ENCODE results near the gene CAMK2D. TPM values are rescaled to one million over a fixed set of nuclear protein-coding genes. Genes with fewer than 3 reads are reported as not detected.

CAMK2D gene
- total and polyA plus RNA-seq, 2 donors (not counting 1 experiment from before 2014, with no cell fraction given): 120 to 262 TPM

- Histone ChIP-seq H3K4me1 (ENCODE audit: control insufficient read depth, extremely low read depth, insufficient read depth, low read length) (no peaks in the 10 kb centered on the region), H3K27me3 (ENCODE audit: control insufficient read depth, insufficient read depth, low read length) (no peaks in the 10 kb centered on the region), H3K9ac (ENCODE audit: insufficient read depth, low read length) (no peak overlapping the region), H3K4me2 (ENCODE audit: extremely low read depth, insufficient read depth, low read length) (no peak overlapping the region), H2AFZ (ENCODE audit: low read length) (no peak overlapping the region), H3K9me3 (ENCODE audit: control insufficient read depth, insufficient read depth, low read depth, low read length) (no peaks in the 10 kb centered on the region), H3K4me3 (replicated peaks in 1 of 4; ENCODE audit: control extremely low read depth in 1 of 4, insufficient read depth in 1 of 4, low read depth in 3 of 4, low read length in 4 of 4) (no peak overlapping the region), H3K79me2 (ENCODE audit: control insufficient read depth, insufficient read depth, low read length) (no peaks in the 10 kb centered on the region), H3K27ac (ENCODE audit: insufficient read depth, low read length) (no peak overlapping the region), H3K36me3 (ENCODE audit: control insufficient read depth, insufficient read depth, low read length) (no peaks in the 10 kb centered on the region), H4K20me1 (ENCODE audit: control insufficient read depth, extremely low read depth, insufficient read depth, low read length) (no peaks in the 10 kb centered on the region)
- DNase-seq (ENCODE audit: low read depth in 2 of 2): peak in 1 of 2 donors; percentile 42
- no peak for TF ChIP-seq EZH2 (IDR thresholded peaks at IDR 0.05; ENCODE audit: low read length, missing control alignments)
Observed at GRCh38 chr4:113409181-113409580, 352.4 kb downstream of the CAMK2D start.

- no peaks in the 10 kb centered on the region for H4K20me1 ChIP-seq (ENCODE audit: control insufficient read depth, extremely low read depth, insufficient read depth, low read length)
- no peaks in the 10 kb centered on the region for H3K9me3 ChIP-seq (ENCODE audit: control insufficient read depth, insufficient read depth, low read depth, low read length)
- no peak overlapping the region for H3K4me2 ChIP-seq (ENCODE audit: extremely low read depth, insufficient read depth, low read length)
- H3K79me2 ChIP-seq (ENCODE audit: control insufficient read depth, insufficient read depth, low read length): no peaks in the 10 kb centered on the region
- no peak overlapping the region for H2AFZ ChIP-seq (ENCODE audit: low read length)
- DNase-seq (ENCODE audit: low read depth in 2 of 2): no peak
- H3K9ac ChIP-seq (ENCODE audit: insufficient read depth, low read length): no peak overlapping the region
- TF ChIP-seq, protein P1, sequence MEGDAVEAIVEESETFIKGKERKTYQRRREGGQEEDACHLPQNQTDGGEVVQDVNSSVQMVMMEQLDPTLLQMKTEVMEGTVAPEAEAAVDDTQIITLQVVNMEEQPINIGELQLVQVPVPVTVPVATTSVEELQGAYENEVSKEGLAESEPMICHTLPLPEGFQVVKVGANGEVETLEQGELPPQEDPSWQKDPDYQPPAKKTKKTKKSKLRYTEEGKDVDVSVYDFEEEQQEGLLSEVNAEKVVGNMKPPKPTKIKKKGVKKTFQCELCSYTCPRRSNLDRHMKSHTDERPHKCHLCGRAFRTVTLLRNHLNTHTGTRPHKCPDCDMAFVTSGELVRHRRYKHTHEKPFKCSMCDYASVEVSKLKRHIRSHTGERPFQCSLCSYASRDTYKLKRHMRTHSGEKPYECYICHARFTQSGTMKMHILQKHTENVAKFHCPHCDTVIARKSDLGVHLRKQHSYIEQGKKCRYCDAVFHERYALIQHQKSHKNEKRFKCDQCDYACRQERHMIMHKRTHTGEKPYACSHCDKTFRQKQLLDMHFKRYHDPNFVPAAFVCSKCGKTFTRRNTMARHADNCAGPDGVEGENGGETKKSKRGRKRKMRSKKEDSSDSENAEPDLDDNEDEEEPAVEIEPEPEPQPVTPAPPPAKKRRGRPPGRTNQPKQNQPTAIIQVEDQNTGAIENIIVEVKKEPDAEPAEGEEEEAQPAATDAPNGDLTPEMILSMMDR (conservative IDR thresholded peaks at IDR 0.05 in 1 of 2, IDR thresholded peaks at IDR 0.05 in 1 of 2; ENCODE audit: low read depth in 1 of 2, low read length in 2 of 2): no peak
- no peak for TF ChIP-seq EZH2 (IDR thresholded peaks at IDR 0.05; ENCODE audit: low read length, missing control alignments)
- H3K36me3 ChIP-seq (ENCODE audit: control insufficient read depth, insufficient read depth, low read length): no peaks in the 10 kb centered on the region
- H3K4me1 ChIP-seq (ENCODE audit: control insufficient read depth, extremely low read depth, insufficient read depth, low read length): no peaks in the 10 kb centered on the region
- no peaks in the 10 kb centered on the region for H3K27me3 ChIP-seq (ENCODE audit: control insufficient read depth, insufficient read depth, low read length)
- H3K4me3 ChIP-seq (replicated peaks in 1 of 4; ENCODE audit: control extremely low read depth in 1 of 4, insufficient read depth in 1 of 4, low read depth in 3 of 4, low read length in 4 of 4): no peak overlapping the region
- no peak overlapping the region for H3K27ac ChIP-seq (ENCODE audit: insufficient read depth, low read length)
Observed at GRCh38 chr4:113407409-113407808, 354.1 kb downstream of the CAMK2D start.

DNA sequence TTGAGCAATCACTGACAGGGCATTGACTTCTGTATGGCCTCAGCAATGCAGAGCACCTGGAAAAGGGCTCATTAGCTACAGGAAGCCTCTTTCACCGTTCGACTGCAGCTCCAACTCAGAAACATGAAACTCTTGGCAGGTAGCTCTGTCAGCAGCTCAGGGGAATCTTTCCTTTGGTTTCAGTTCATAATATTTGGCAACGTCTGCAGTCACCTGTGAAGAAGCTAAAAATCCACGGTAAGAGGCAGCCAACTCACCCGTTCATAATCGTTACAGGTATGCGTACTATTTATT lies 354.9 kb downstream of the CAMK2D start:
- Histone ChIP-seq H3K36me3 (ENCODE audit: control insufficient read depth, insufficient read depth, low read length) (no peaks in the 10 kb centered on the region), H3K4me1 (ENCODE audit: control insufficient read depth, extremely low read depth, insufficient read depth, low read length) (no peaks in the 10 kb centered on the region), H3K9ac (ENCODE audit: insufficient read depth, low read length) (no peak overlapping the region), H3K79me2 (ENCODE audit: control insufficient read depth, insufficient read depth, low read length) (no peaks in the 10 kb centered on the region), H3K4me3 (replicated peaks in 1 of 4; ENCODE audit: control extremely low read depth in 1 of 4, insufficient read depth in 1 of 4, low read depth in 3 of 4, low read length in 4 of 4) (no peak overlapping the region), H3K27ac (ENCODE audit: insufficient read depth, low read length) (no peak overlapping the region), H2AFZ (ENCODE audit: low read length) (no peak overlapping the region), H3K9me3 (ENCODE audit: control insufficient read depth, insufficient read depth, low read depth, low read length) (no peaks in the 10 kb centered on the region), H4K20me1 (ENCODE audit: control insufficient read depth, extremely low read depth, insufficient read depth, low read length) (no peaks in the 10 kb centered on the region), H3K4me2 (ENCODE audit: extremely low read depth, insufficient read depth, low read length) (no peak overlapping the region), H3K27me3 (ENCODE audit: control insufficient read depth, insufficient read depth, low read length) (no peaks in the 10 kb centered on the region)
- DNase-seq (ENCODE audit: low read depth in 2 of 2): no peak
- TF ChIP-seq, protein P1 (conservative IDR thresholded peaks at IDR 0.05 in 1 of 2, IDR thresholded peaks at IDR 0.05 in 1 of 2; ENCODE audit: low read depth in 1 of 2, low read length in 2 of 2): no peak
- no peak for TF ChIP-seq EZH2 (IDR thresholded peaks at IDR 0.05; ENCODE audit: low read length, missing control alignments)

All from fibroblast of lung (primary cell).